GOT3 (cell line): ENCODE results near the gene RNF207.

Experiments used
- DNase-seq: peaks from one replicate; lab custom pipeline; 2025; ENCODE audit warnings: mixed read lengths; lab: John Stamatoyannopoulos, UW

Gene RNF207

DNA sequence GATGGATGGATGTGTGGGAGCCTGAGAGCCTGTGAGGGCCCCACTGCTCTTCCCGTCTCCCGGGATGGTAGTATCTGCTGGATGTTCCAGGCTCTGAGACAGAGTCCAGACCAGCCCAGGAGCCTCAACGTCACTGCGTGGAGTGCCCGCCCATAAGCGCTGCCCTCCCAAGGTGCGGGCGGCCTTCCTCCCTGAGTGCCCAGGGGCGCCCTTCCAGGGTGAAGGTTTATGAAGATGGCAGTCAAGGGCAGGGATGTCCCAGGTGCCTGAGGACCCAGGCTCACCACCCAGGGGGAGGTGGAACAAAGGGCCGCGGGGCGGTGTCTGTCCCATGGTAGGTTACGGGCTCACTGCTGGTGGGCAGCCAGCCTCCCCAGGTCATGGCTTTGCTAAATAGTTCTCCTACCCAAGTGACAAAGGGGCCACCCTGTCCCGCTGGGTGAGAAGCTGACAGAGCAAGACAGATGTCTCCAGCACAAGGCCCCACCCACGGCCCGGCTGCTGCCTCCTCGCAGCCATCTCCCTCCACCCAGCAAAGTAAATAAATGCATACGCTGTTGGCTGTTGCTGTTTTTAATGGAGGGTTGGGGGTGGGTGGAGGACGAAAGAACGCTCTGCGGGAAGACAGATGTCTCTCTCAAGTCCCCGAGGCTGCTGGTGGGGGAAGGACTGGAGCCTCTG, 63.9 kb downstream of the RNF207 start:
- no peak for DNase-seq

DNA sequence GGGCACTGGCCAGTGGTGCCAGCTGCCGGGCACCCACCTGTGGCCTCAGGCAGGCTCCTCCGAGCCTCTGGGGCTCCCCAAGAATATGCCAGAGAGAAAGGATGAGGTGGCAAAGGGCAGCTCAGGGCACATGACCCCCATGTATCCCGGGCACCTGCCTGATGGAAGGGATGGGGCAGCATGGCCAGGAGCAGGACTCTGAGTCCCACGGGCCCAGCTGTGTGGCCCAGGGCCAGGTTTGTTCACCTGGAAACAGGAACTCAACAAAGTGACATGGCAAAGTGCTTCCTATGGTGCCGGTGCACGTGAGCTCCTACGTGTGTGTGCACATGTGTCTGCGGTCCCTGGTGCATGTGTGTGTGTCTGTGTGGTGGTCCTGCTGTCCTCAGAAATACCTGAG, 64.5 kb downstream of the RNF207 start:
- no peak for DNase-seq
